SU-DHL-6 (cell line): ENCODE data around the gene TSPAN12.

Experiments used
- H2AFZ ChIP-seq: fragments of 200-600 bp; sonication (generic); 2 replicates; pipeline ENCODE4 v1.6.1; 2014; ENCODE audit warnings: low read depth, mild to moderate bottlenecking, moderate library complexity, mixed read lengths, antibody characterized with exemption, low read length; ENCODE audit not compliant: severe bottlenecking
- H3F3A ChIP-seq: fragments of 200-600 bp; shearing (Covaris generic); 2 replicates; pipeline ENCODE4 v1.6.0; 2016; ENCODE audit warnings: antibody characterized with exemption, mild to moderate bottlenecking; ENCODE audit not compliant: insufficient read depth
- H3K27ac ChIP-seq: fragments of 200-600 bp; sonication (generic); 2 replicates; pipeline ENCODE4 v1.5.1; 2016; ENCODE audit warnings: low read depth, mild to moderate bottlenecking, low read length, moderate library complexity, mixed read lengths
- H3K27me3 ChIP-seq: fragments of 200-600 bp; sonication (generic), shearing (Covaris generic); 2 replicates; pipeline ENCODE4 v1.6.0; 2014; ENCODE audit warnings: mild to moderate bottlenecking, low read length
- H3K36me3 ChIP-seq: fragments of 200-600 bp; sonication (generic); 2 replicates; pipeline ENCODE4 v1.6.1; 2014; ENCODE audit warnings: mild to moderate bottlenecking, low read length, mixed read lengths
- H3K4me2 ChIP-seq: fragments of 300-600, 200-600 bp; shearing (Covaris generic), sonication (generic); 2 replicates; pipeline ENCODE4 v1.6.0; 2014; ENCODE audit warnings: low read length, low read depth, mild to moderate bottlenecking; ENCODE audit not compliant: poor library complexity, severe bottlenecking
- H3K4me3 ChIP-seq: fragments of 200-600 bp; sonication (generic); 2 replicates; pipeline ENCODE4 v1.5.1; 2014; ENCODE audit warnings: antibody characterized with exemption, low read length, mild to moderate bottlenecking, mixed read lengths; ENCODE audit not compliant: insufficient read depth, poor library complexity, severe bottlenecking
- H3K79me2 ChIP-seq: fragments of 200-600 bp; sonication (generic); 2 replicates; pipeline ENCODE4 v1.6.1; 2014; ENCODE audit warnings: mild to moderate bottlenecking, low read length, moderate library complexity; ENCODE audit not compliant: insufficient read depth
- H3K9ac ChIP-seq: fragments of 200-600 bp; sonication (generic); 2 replicates; pipeline ENCODE4 v1.7.0; 2014; ENCODE audit warnings: mild to moderate bottlenecking, low read length
- H3K9me2 ChIP-seq: fragments of 200-600 bp; sonication (generic); replicated peaks from 2 replicates; pipeline ENCODE4 v1.6.1; 2014; ENCODE audit warnings: low read length; ENCODE audit not compliant: insufficient read depth
- H3K9me3 ChIP-seq: fragments of 200-600 bp; sonication (generic); 2 replicates; pipeline ENCODE4 v1.6.1; 2014; ENCODE audit warnings: low read length, mixed read lengths; ENCODE audit not compliant: insufficient read depth
- H4K20me1 ChIP-seq: fragments of 200-600 bp; sonication (generic); 2 replicates; pipeline ENCODE4 v1.6.1; 2014; ENCODE audit warnings: low read depth, mild to moderate bottlenecking, antibody characterized with exemption, low read length, moderate library complexity, mixed read lengths
- CTCF ChIP-seq: fragments of 200-600 bp; sonication (generic); IDR thresholded peaks from one replicate; pipeline ENCODE4 v1.5.1; 2017; ENCODE audit warnings: antibody characterized with exemption, mild to moderate bottlenecking, low read length, moderate library complexity; ENCODE audit not compliant: insufficient read depth, poor library complexity, severe bottlenecking
- EZH2phosphoT487 ChIP-seq: fragments of 200-600 bp; sonication (generic), shearing (Covaris generic); conservative IDR thresholded peaks from 2 replicates; pipeline ENCODE4 v1.6.1; 2018; ENCODE audit warnings: mild to moderate bottlenecking, antibody characterized with exemption, low read length, moderate library complexity, mixed read lengths

TSPAN12 gene

GRCh38 chr7:120813546-120814252, 44.2 kb downstream of the TSPAN12 start:
- H3K4me3 ChIP-seq: no peak overlapping the region
- H3K4me2 ChIP-seq: no peak overlapping the region
- H4K20me1 ChIP-seq: no peaks in the 10 kb centered on the region
- no peaks in the 10 kb centered on the region for H3F3A ChIP-seq
- TF ChIP-seq CTCF (no peak), EZH2phosphoT487 (no peak)
- no peaks in the 10 kb centered on the region for H3K36me3 ChIP-seq
- H3K9me2 ChIP-seq: no peaks in the 10 kb centered on the region
- no peak overlapping the region for H3K9ac ChIP-seq
- H2AFZ ChIP-seq: no peak overlapping the region
- no peaks in the 10 kb centered on the region for H3K9me3 ChIP-seq
- no peaks in the 10 kb centered on the region for H3K79me2 ChIP-seq
- H3K27ac ChIP-seq: no peak overlapping the region
- no peaks in the 10 kb centered on the region for H3K27me3 ChIP-seq

GRCh38 chr7:120813089-120813488, 44.9 kb downstream of the TSPAN12 start:
- H3K9me3 ChIP-seq: no peaks in the 10 kb centered on the region
- no peaks in the 10 kb centered on the region for H3F3A ChIP-seq
- no peaks in the 10 kb centered on the region for H3K27me3 ChIP-seq
- H3K79me2 ChIP-seq: no peaks in the 10 kb centered on the region
- H3K9me2 ChIP-seq: no peaks in the 10 kb centered on the region
- no peaks in the 10 kb centered on the region for H4K20me1 ChIP-seq
- TF ChIP-seq EZH2phosphoT487: no peak
- no peak overlapping the region for H2AFZ ChIP-seq
- H3K27ac ChIP-seq: no peak overlapping the region
- no peak overlapping the region for H3K4me2 ChIP-seq
- no peak overlapping the region for H3K4me3 ChIP-seq
- H3K36me3 ChIP-seq: no peaks in the 10 kb centered on the region
- no peak overlapping the region for H3K9ac ChIP-seq

GRCh38 chr7:120809260-120809659, 48.7 kb downstream of the TSPAN12 start:
- Histone ChIP-seq H3K36me3 (no peaks in the 10 kb centered on the region), H3K4me3 (no peak overlapping the region), H3K9ac (no peak overlapping the region), H2AFZ (no peak overlapping the region), H3K79me2 (no peaks in the 10 kb centered on the region), H3K27ac (no peak overlapping the region), H3K9me2 (no peaks in the 10 kb centered on the region), H3K27me3 (no peaks in the 10 kb centered on the region), H3K4me2 (no peak overlapping the region), H3F3A (no peaks in the 10 kb centered on the region), H3K9me3 (no peaks in the 10 kb centered on the region), H4K20me1 (no peaks in the 10 kb centered on the region)
- TF ChIP-seq CTCF (no peak), EZH2phosphoT487 (no peak)

GRCh38 chr7:120807390-120807789, 50.6 kb downstream of the TSPAN12 start:
- Histone ChIP-seq H3F3A (no peaks in the 10 kb centered on the region), H3K36me3 (no peaks in the 10 kb centered on the region), H3K27me3 (no peaks in the 10 kb centered on the region), H3K4me2 (no peak overlapping the region), H2AFZ (no peak overlapping the region), H3K79me2 (no peaks in the 10 kb centered on the region), H4K20me1 (no peaks in the 10 kb centered on the region), H3K9me2 (no peaks in the 10 kb centered on the region), H3K9me3 (no peaks in the 10 kb centered on the region), H3K9ac (no peak overlapping the region), H3K4me3 (no peak overlapping the region), H3K27ac (no peak overlapping the region)
- TF ChIP-seq CTCF (no peak), EZH2phosphoT487 (no peak)
